Astrocyte of the cerebellum (primary cell): ENCODE measurements around the gene DCTN3.

Experiments used
- DNase-seq: peaks from one replicate; pipeline ENCODE4 v3.0.0-alpha.2; 2011; ENCODE audit warnings: low read depth
- H3K4me3 ChIP-seq: 2 replicates; pipeline ENCODE4 v1.5.1; 2011; ENCODE audit warnings: mild to moderate bottlenecking, low read depth, low read length, moderate library complexity
- in situ Hi-C: cut with HindIII; loops from 2 replicates; pipeline ENCODE4 v1.10.0; 2017; ENCODE audit warnings: low sequenced_read_pairs
- TF ChIP-seq, protein P1 (sequence below): IDR thresholded peaks from 2 replicates; pipeline ENCODE4 v1.5.1; 2012; ENCODE audit warnings: low read length, low read depth, moderate library complexity, mild to moderate bottlenecking; ENCODE audit errors: missing control alignments

The DCTN3 gene

DNA sequence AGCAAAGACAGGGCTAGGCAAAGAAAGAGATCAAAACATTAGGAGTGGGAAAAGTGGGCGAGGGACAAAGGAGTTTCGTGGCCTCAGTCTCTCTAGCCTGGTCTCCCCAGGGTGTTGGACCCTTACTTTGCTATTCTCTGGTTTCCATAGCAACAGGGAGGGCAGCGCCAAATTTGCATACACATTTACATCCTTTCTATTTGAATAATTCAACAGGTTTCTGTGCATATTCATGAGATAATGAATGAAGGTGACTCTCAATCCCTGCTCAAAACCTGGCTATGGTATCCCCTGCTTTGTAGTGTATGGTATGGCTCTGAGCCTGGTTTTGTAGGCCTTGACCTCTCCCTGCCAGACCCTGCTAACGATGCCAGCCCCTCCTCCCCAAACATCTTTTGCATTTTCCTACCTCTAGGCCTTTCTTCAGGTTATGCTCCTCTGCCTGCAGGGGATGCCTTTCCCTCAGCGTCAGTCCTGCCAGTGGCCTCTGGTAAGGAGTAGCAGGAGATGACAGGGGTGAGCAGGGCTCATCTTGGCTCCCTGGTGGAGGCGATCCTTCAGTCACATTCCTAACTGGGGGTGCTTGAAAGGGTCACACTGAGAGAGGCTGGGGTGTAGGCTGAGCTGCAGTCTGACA, 18.2 kb downstream of the DCTN3 start:
- in situ Hi-C loops = no loop called here

DNA sequence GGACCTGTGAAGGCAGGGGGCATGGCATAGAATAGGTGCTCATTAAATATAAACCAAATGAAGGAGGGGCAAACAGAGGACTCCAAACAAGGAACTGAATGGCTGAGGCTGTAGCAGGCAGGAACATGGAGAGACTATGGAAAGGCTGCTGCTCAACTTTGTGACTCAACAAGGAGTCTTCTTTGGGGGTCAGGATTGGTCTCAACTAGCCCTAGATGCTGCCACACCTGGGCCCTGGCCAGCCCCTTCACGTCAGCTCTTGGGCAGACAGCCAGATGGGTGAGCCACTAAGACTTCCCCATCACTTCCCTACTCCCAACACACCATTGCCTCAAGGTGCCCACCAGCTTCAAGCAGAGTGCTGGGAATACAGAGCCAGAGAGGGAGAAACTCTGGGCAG, 19.4 kb downstream of the DCTN3 start:
- TF ChIP-seq, protein P1, sequence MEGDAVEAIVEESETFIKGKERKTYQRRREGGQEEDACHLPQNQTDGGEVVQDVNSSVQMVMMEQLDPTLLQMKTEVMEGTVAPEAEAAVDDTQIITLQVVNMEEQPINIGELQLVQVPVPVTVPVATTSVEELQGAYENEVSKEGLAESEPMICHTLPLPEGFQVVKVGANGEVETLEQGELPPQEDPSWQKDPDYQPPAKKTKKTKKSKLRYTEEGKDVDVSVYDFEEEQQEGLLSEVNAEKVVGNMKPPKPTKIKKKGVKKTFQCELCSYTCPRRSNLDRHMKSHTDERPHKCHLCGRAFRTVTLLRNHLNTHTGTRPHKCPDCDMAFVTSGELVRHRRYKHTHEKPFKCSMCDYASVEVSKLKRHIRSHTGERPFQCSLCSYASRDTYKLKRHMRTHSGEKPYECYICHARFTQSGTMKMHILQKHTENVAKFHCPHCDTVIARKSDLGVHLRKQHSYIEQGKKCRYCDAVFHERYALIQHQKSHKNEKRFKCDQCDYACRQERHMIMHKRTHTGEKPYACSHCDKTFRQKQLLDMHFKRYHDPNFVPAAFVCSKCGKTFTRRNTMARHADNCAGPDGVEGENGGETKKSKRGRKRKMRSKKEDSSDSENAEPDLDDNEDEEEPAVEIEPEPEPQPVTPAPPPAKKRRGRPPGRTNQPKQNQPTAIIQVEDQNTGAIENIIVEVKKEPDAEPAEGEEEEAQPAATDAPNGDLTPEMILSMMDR = no peak
- in situ Hi-C loops = no loop called here
- DNase-seq = no peak
- no peak overlapping the region for H3K4me3 ChIP-seq

More for the DNA sequence above, 18.2 kb downstream of the DCTN3 start:
- no peak for DNase-seq
- TF ChIP-seq, protein P1 = no peak
- no peak overlapping the region for H3K4me3 ChIP-seq

DNA sequence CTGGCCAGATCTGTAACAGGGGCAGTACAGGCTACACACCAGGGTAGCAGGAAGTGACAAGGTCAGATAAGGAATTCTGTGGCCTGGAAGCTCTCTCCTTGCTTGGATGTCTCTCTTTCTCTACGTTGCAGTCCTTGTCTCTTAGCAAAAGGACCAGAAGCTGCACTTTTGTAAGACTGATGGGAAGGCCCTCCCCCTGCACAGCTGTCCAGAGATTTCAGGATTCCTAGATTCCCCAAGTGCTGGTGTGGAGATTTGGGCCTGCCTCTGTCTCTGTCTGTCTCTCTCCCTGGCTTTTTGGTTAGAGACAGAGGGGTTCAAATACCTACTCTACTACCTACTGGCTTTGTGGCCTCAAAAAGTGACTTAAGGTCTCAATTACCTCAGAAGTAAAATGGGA, 20.7 kb downstream of the DCTN3 start:
- no peak overlapping the region for H3K4me3 ChIP-seq
- TF ChIP-seq, protein P1 = no peak
- no peak for DNase-seq
- in situ Hi-C loops = no loop called here

DNA sequence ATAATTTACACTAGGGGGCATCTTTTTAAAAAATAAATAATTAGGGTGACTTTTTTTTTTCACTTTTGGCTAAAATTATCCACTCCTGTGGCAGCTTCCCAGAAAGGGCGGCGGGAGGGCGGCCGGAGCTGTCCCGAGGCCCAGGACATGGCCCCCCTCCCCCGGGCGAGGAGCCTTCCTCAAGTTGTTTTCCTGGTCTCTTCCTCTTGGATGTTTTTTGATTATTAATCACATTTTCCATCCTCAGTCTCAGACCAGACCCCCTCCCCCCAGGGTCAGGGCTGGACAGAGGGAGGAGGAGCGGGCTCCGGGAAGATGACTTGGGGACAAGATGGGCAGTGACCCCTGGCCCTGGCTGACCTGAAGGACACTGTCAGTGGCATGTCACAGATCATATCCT, 26.1 kb downstream of the DCTN3 start:
- in situ Hi-C loops = no loop called here
- TF ChIP-seq, protein P1 = no peak
- no peak for DNase-seq
- no peak overlapping the region for H3K4me3 ChIP-seq

DNA sequence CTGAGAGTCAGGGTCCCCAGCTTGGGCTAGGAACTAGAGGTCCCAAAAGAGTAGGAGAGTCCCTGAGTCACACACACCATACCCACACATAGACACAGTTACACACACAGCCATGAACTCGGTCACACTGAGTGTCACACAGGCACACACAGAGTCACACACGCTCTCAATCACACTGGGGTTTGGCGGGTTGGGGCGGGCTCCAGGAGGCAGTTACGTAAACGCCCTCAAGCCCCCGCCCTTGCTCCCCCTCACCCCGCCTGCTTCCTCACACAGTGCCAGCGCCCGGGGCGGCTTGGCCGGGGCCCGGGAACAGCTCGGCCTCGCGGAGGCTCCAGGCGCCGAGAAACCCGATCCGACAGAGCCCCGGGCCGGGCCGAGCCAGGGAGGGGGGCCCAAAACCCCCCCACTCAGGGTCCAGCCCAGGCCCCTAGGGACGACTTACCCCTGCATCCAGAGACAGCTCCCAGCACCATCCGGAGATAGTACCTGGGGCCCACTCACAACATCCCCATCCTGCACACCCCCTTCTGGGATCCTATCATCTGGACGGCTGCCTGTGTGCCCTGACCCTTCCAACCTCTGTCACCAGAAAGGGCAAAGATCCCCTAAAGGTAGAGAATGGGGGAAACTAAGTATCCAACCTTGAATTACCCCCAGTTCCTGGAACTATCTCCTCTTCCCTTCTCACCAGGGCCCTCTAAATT, 27.2 kb downstream of the DCTN3 start:
- in situ Hi-C loops = no loop called here
- DNase-seq = no peak
- TF ChIP-seq, protein P1 = no peak
- H3K4me3 ChIP-seq = no peak overlapping the region

DNA sequence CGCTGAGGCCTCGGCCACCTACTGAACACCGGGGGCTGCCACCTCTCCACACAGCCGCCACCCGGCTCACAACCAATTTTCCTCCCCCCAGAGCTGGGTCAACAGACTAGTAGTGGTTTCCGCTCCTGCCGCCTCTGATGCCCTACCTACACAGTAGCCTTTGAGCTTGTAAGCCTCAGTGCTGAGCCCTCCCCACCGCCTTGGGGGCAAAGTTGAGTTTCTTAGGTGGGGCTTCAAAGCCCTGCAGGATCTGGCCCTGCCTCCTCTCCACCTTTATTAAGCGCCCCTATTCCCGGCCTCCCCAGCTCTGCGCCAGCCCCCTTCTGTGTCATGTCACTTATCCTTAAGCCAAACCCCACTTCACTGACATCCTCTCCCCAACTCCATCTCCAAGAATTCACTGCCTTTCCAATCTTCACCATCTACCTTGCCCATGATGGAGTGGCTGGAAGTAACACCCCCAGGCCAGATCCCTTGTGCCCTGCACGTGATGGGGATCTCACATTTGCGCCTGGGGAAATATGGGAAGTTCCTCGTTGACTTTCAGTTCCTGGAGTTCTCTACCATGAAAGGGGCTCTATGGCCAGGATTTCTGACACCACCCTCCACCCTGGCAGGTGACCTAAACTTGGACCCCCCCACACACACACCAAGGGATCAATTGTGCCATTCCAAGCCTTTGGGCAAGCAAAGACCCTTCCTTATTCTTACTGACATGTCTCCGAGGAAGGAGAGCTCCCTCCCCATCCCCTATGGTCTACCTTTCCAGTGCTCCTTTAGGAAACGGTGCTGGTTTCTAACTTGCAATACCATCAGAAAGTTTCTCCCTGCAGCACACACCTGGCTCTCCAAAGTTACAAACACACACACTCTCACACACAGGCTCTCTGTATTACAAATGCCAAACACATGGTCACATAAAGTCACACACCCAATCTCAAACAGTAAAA, 28.1 kb downstream of the DCTN3 start:
- in situ Hi-C loops = no loop called here
- DNase-seq = no peak
- H3K4me3 ChIP-seq = no peak overlapping the region
- TF ChIP-seq, protein P1 = no peak
